GM19455 (cell line): ENCODE data around the gene ZBTB3.
"Not testable (repeated sequence)": the region's sequence is repeated elsewhere in the genome, so short reads cannot be mapped to it uniquely, and the experiment has no call there.

Source experiments
- ATAC-seq: cut with Tn5 transposase; IDR thresholded peaks from one replicate; pipeline ENCODE4 v1.9.1; 2021; ENCODE audit not compliant: unreplicated experiment

The ZBTB3 gene

GRCh38 chr11:62757846-62758788 lies 4.2 kb upstream of the ZBTB3 start:
- ATAC-seq = no peak

- no peak for ATAC-seq
Observed at GRCh38 chr11:62755086-62755615, 1.2 kb upstream of the ZBTB3 start.

- no peak for ATAC-seq
Observed at GRCh38 chr11:62752994-62753735, 795 bp downstream of the ZBTB3 start.

GRCh38 chr11:62752177-62752785 lies 1.7 kb downstream of the ZBTB3 start:
- no peak for ATAC-seq

GRCh38 chr11:62749931-62750330 lies 4.0 kb downstream of the ZBTB3 start:
- not testable (repeated sequence) for ATAC-seq

GRCh38 chr11:62747475-62748160 lies 6.3 kb downstream of the ZBTB3 start:
- no peak for ATAC-seq

- no peak for ATAC-seq
Observed at GRCh38 chr11:62737196-62737595, 16.8 kb downstream of the ZBTB3 start.

- no peak for ATAC-seq
Observed at GRCh38 chr11:62732830-62733229, 21.1 kb downstream of the ZBTB3 start.

- ATAC-seq = not testable (repeated sequence)
Observed at GRCh38 chr11:62730076-62730475, 23.9 kb downstream of the ZBTB3 start.

- no peak for ATAC-seq
Observed at GRCh38 chr11:62728171-62728988, 25.6 kb downstream of the ZBTB3 start, which contains the start of gene TTC9C. TTC9C (plus strand) TSS chr11:62728486; CDS start chr11:62728849, 363 bp downstream.

GRCh38 chr11:62727872-62728170 lies 26.1 kb downstream of the ZBTB3 start:
- peak; percentile 55 for ATAC-seq

GRCh38 chr11:62727165-62727871 lies 26.6 kb downstream of the ZBTB3 start, which contains the start of gene HNRNPUL2:
HNRNPUL2 (minus strand) TSS chr11:62727457; CDS start chr11:62727156, 301 bp downstream.
- peak; percentile 72 for ATAC-seq

GRCh38 chr11:62726915-62727164 lies 27.1 kb downstream of the ZBTB3 start:
- peak; percentile 12 for ATAC-seq

GRCh38 chr11:62726156-62726914 lies 27.6 kb downstream of the ZBTB3 start:
- no peak for ATAC-seq

- ATAC-seq = no peak
Observed at GRCh38 chr11:62725646-62726045, 28.3 kb downstream of the ZBTB3 start.

- no peak for ATAC-seq
Observed at GRCh38 chr11:62724171-62724570, 29.8 kb downstream of the ZBTB3 start.

- no peak for ATAC-seq
Observed at GRCh38 chr11:62721994-62722393, 32.0 kb downstream of the ZBTB3 start.

- no peak for ATAC-seq
Observed at GRCh38 chr11:62719302-62719978, 34.5 kb downstream of the ZBTB3 start.
